Germinal center (tissue), 1 donor: ENCODE data around the gene POLR2I.
"Not testable (repeated sequence)": the region's sequence is repeated elsewhere in the genome, so short reads cannot be mapped to it uniquely, and the experiment has no call there.

ENCODE experiments used
- DNase-seq: peaks from one replicate; pipeline ENCODE4 v3.0.0; 2012; ENCODE audit warnings: mixed read lengths, low spot score

POLR2I gene

DNA sequence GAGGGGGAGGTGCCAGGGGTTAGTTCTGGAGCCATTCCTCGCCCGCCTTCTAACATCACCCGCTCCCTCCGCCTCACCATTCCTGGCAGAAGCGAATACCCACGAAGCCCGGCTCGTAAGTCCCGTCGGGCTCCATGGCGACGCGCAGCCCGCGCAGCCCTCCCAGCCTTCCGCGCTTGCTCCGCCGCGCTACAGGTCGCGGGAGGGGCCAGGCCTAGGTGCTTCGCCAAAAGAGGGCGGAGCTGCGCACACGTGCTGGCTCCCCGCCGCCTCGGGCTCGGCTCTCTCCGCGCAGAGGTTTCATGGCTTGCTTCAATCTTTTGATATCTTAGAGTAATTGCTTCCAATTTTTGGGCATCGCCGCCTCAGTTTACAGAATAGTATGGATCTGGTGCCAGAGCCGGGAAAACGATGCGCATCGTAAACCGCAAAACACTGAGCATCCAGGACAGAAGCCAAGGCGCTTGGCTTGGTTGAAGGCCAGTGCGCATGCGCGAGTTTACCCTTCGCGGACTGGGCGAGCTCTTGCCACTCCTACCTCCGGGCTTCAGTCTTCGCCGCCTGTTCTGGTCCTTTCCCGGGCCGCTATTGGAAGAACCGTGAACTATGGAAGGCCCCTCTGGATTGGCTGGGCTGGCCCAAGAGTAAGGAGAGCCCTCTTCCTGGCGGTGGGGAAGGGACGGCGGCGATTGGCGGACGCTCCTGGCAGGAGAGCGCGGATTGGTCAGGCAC lies at the start of gene POLR2I:
POLR2I (minus strand) TSS at position 155 of the 732 bp plus-strand sequence; CDS start at position 136, 19 bp downstream.
- peak; percentile 98 for DNase-seq

DNA sequence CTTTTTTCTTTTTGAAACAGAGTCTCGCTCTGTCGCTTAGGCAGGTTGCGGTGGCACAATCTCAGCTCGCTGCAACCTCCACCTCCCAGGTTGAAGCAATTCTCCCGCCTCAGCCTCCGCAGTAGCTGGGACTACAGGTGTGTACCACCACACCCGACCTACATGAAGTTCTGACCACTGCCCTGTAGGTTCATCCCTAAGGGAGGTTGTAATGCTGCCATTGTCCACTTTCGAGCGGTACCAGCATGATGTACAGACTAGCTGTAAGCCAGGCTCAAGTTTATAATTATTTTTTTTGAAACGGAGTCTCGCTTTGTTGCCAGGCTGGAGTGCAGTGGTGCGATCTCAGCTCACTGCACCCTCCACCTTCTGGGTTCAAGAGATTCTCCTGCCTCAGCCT lies 49.1 kb upstream of the POLR2I start:
- DNase-seq, result no peak

DNA sequence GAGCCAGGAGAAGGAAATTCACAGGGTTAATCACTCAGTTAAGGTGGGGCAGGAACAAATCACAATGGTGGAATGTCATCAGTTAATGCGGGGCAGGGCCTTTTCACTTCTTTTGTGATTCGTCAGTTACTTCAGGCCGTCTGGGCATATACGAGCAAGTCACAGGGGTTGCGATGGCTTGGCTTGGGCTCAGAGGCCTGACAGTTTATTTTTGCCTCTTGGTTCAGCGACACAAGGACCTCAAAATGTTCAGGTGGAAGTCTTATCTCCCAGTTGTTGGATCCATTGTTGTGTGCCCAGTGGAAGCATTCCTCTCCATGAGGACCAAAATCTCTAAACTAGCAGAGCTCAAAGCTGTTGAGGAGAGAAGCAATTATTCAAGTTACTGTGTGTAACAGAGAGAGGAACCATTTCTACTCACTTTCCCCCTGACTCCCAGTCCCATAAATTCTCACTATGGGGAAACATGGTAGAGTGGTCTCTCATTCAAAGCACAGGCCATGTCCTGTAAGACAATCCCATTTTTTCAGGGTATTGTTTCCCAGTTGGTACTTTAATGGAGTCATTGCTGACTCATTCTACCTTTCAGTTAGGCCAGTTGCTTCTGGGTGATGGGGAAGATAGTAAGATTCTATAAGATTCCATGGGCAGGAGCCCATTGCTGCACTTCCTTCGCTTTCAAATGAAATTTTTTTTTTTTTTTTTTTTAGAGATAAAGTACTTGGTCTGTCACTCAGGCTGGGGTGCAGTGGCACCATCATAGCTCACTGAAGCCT lies 46.3 kb upstream of the POLR2I start:
- DNase-seq, result no peak

GRCh38 chr19:36153126-36153525 lies 38.5 kb upstream of the POLR2I start:
- no peak for DNase-seq

DNA sequence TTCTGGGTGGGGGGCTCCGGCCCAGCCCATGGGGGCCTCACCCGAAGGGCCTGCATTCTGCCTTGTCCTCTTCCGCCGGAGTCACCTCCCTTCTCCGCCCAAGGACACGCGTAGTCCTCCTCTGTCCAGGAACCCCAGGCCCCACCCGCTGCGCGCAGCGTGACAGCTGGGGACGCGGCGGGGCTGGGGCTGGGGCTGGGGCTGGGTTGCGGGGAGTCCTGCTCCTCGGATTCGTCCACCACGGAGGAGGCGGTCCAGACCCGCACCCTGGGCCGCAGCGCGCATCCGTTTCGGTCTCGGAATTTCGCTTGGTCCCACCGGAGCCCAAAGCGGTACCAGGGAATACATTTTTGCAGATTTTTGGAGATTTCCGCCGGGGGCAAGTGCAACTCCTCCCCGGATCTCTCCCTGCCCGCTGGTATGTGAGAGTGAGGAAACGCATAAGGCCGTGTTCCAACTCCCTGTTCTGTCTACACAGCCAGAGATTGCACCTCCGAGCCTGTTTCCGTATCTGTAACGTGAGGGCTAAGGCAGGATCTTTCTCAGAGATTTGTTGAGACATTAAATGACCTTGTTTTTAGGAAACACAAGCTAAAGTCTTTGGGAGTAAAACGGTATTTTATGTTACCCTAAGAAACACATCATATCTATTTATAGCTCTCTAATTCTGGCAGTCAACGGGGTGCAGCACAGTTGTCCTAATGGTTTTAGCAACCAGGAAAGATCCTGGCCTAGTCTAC lies 37.8 kb upstream of the POLR2I start, which contains the start of gene COX7A1:
COX7A1 (minus strand) TSS at position 96 of the 740 bp plus-strand sequence; CDS start at position 56, 40 bp downstream.
- no peak for DNase-seq

GRCh38 chr19:36152019-36152351 lies 37.3 kb upstream of the POLR2I start:
- DNase-seq, result no peak

DNA sequence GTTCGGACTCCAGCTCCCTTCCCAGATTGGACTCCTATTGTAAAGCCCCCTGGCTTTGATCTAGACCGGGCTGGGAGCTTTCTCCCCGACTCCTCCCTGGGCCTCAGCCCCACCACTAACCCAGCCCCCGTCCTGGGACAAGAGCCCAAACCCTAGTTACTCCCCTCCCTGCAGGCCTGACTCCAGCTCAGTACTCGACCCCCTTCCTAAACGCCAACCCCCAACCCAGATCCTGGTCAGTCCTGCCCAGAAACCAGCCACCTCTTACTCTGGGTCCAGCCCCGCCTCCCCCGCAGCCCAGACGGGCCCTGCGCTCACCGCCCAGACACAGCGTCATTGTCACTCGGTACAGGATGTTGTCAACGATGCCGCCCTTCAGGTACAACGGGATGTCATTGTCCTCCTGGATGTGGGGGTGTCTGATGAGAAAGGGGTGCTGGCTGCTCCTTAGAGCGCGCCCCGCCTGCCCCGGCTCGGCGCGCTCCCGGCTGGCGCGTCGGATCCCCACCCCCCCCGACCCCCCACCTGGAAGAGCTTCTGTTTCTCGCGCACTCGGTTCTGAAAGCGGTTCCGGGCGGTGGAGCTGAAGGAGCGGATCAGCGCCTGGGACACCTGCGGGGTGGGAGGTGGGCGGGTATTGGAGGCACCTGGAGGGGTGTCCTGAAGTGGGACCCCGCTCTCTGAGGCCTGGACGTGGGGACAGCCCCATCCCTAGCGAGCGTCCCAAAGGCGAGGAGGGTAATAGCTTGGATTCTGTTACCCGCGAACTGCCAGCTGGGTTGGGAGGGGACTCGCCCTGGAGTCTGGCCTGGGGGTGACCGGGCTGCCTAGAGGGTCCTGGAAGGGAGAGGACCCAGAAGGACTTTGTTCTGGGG lies 36.7 kb upstream of the POLR2I start:
- DNase-seq, result no peak

GRCh38 chr19:36150586-36150985 lies 35.9 kb upstream of the POLR2I start:
- DNase-seq, result no peak

DNA sequence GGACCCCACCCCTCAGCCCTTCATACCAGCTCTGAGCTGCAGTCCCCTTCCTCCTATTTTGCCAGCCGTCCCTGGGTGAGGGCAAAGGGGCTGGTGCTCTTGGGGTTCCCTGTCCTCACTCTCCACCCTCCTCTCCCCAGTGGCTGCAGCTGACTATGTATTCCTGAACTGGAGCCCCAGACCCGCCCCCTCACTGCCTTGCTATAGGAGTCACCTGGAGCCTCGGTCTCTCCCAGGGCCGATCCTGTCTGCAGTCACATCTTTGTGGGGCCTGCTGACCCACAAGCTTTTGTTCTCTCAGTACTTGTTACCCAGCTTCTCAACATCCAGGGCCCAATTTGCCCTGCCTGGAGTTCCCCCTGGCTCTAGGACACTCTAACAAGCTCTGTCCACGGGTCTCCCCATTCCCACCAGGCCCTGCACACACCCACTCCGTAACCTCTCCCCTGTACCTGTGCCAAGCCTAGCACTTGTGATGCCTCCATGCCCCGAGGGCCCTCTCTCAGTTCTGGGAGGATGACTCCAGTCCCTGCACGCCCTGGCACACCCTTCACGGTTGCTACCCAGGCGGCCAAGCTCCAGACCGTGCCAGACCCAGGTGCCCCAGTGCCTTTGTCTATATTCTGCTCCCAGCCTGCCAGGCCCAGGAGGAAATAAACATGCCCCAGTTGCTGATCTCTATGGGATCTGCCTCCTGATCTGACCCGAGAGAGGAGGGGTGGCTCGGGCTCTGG lies 35.2 kb upstream of the POLR2I start:
- no peak for DNase-seq

- DNase-seq, result no peak
Measured at GRCh38 chr19:36144624-36145023, 29.9 kb upstream of the POLR2I start.

- DNase-seq, result no peak
Measured at GRCh38 chr19:36142496-36142895, 27.8 kb upstream of the POLR2I start.

- no peak for DNase-seq
Measured at GRCh38 chr19:36142046-36142445, 27.4 kb upstream of the POLR2I start.

DNA sequence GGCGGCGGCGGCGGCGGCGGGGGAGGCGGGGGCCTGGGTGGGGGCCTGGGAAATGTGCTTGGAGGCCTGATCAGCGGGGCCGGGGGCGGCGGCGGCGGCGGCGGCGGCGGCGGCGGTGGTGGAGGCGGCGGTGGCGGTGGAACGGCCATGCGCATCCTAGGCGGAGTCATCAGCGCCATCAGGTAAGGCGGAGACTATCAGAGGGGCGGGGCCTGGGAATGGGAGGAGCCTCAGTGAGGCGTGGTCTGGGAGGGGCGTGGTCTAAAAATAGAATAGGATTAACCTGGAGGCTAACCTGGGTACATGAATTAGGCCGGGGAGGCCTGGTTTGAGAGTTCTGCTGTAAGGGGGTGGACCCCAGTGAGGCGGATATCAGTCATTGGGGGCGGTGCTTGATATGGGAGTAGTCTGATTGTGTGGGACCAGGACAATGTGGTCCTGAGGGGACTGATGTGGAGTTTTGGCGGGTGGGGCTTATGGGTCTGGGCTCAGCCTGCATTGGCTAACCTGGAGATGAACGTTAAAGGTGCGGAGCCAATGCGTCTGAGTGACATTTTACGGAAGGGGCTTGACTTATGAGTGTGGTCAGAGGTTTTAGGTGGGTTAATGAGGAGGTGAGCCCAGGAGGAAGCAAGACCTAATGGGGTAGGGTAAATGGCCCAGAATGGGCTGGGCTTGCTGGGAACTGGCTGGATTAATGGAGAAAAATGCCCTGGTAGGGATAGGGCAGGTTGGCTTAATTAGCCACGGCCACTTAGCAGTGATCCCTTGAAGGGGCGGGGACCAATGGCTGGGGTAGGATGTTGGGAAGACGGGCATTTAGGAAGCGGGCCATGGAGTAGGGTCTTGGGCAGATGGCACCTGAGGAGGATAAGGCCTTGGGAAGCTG lies 26.6 kb upstream of the POLR2I start:
- DNase-seq, result peak; percentile 94

DNA sequence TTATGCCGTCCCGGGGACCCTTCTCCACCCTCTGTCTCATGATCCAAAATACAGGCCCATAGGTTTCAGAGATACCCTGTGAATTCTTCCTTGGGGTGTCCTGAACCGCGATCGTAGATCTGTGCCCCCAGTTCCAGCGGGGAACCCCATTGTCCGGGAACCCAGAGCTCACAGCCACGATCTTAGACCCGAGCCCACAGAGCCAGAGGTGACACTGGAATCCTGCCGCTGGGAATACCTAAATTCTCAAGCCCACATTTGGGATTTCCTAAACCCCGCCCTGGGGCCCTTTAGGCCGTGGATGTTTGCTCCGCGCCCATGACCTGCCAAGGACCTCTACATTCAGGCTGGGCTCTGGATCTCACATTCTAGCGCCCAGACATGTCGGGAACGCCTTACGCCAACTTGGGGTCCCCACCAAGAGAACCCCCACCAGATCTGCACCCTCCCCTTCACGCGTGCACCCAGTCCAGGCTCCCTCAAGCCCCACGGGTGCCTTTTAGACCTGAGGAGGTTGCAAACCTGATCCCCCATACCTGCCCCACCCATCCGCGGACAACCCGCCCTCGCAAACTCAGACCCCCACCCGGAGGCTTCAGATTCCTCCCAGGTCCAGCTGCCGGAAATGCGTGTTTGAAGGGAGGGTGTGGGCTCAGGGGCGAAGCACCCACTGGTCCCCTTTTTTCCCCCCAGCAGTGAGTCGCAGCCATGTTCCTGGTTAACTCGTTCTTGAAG lies 25.8 kb upstream of the POLR2I start:
- DNase-seq, result peak; percentile 72

- DNase-seq, result peak; percentile 93
Measured at GRCh38 chr19:36139473-36140303, 25.0 kb upstream of the POLR2I start, which contains the start of gene CAPNS1. CAPNS1 (plus strand) TSS chr19:36140066; CDS start chr19:36141012, 946 bp downstream.

- DNase-seq, result no peak
Measured at GRCh38 chr19:36139120-36139472, 24.4 kb upstream of the POLR2I start.

DNA sequence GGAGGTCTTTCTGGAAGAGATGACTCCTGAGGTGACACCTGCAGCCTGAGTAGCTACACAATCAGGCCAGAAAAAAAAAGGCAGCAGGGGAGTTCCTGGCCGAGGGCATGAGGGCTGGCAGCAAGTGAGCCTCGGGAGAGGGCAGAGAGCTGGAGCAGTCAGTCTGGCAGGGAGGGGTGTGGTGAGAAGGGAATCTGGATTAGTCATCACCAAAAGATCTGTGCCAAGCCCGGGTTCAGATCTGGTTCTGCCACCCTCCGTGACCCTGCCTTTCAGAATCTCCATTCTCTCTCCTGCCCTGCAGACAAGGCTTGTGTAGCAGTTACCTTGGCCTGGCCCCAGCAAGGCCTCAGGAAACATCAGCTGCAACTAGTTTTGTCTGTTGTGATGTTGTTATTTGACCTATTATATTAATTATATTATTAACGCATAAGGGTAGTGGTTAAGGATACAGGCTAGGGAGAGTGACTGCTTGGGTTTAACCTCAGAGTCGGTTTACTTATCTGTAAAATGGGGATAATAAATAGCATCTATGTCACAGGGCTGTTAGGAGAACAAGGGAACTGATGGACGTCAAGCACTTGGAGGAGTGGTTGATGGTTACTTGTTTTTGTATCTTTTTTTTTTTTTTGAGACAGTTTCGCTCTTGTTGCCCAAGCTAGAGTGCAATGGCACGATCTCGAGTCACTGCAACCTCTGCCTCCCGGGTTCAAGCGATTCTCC lies 22.4 kb upstream of the POLR2I start:
- no peak for DNase-seq

DNA sequence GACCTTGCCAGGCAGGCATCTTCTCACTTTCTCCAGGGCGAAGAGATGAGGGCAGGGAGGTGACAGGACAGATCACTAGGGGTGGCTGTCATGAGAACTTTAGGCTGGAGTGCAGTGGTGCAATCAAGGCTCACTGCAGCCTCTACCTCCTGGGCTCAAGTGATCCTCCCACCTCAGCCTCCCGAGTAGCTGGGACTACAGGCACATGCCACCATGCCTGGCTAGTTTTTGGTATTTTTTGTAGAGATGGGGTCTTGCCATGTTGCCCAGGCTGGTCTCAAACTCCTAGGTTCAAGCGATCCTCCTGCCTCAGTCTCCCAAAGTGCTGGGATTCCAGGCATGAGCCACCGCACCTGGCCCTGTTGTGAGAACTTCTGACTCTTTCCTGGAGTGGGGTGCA lies 20.2 kb upstream of the POLR2I start:
- not testable (repeated sequence) for DNase-seq
